Glomerular visceral epithelial cell (primary cell): ENCODE measurements around the gene ACSS1.
A peak's percentile ranks its signal among the peaks of the same experiment; 100 is the strongest.

Experiments
- DNase-seq: peaks from one replicate; pipeline ENCODE4 v3.0.0-alpha.2; 2016; ENCODE audit errors: extremely low spot score

The ACSS1 gene

GRCh38 chr20:24993337-24994185 is 64.4 kb downstream of the ACSS1 start:
- DNase-seq = peak; percentile 38

- peak; percentile 94 for DNase-seq
These were observed 65.3 kb downstream of the ACSS1 start, which contains the start of gene APMAP for GRCh38 chr20:24992487-24993205. Gene APMAP, minus strand, starts transcription at chr20:24992751. Its CDS starts 63 bp downstream, at chr20:24992688.

- DNase-seq = peak; percentile 34
These were observed 65.9 kb downstream of the ACSS1 start for GRCh38 chr20:24991897-24992486.

- DNase-seq = no peak
These were observed 67.1 kb downstream of the ACSS1 start for GRCh38 chr20:24990810-24991252.

GRCh38 chr20:24989162-24989561 is 68.8 kb downstream of the ACSS1 start:
- no peak for DNase-seq

GRCh38 chr20:24987873-24988835 is 69.8 kb downstream of the ACSS1 start:
- DNase-seq = no peak

- DNase-seq = no peak
These were observed 70.7 kb downstream of the ACSS1 start for GRCh38 chr20:24987244-24987643.

- DNase-seq = no peak
These were observed 71.4 kb downstream of the ACSS1 start for GRCh38 chr20:24986436-24987015.

- DNase-seq = no peak
These were observed 72.1 kb downstream of the ACSS1 start for GRCh38 chr20:24985802-24986201.

- DNase-seq = no peak
These were observed 72.8 kb downstream of the ACSS1 start for GRCh38 chr20:24984961-24985640.

- no peak for DNase-seq
These were observed 74.0 kb downstream of the ACSS1 start for GRCh38 chr20:24983896-24984295.

GRCh38 chr20:24981790-24982189 is 76.1 kb downstream of the ACSS1 start:
- DNase-seq = no peak

- no peak for DNase-seq
These were observed 76.7 kb downstream of the ACSS1 start for GRCh38 chr20:24981282-24981681.

- no peak for DNase-seq
These were observed 77.5 kb downstream of the ACSS1 start for GRCh38 chr20:24980291-24981053.

- no peak for DNase-seq
These were observed 78.6 kb downstream of the ACSS1 start for GRCh38 chr20:24979036-24979960.

- DNase-seq = no peak
These were observed 79.4 kb downstream of the ACSS1 start for GRCh38 chr20:24978513-24978912.

- DNase-seq = no peak
These were observed 80.1 kb downstream of the ACSS1 start for GRCh38 chr20:24977797-24978196.

GRCh38 chr20:24977336-24977735 is 80.6 kb downstream of the ACSS1 start:
- DNase-seq = no peak
